Neural cell (in vitro differentiated cells): ENCODE measurements around the gene OVOL1. TPM values are rescaled to one million over a fixed set of nuclear protein-coding genes. Genes with fewer than 3 reads are reported as not detected.
"Not testable (repeated sequence)": the region's sequence is repeated elsewhere in the genome, so short reads cannot be mapped to it uniquely, and the experiment has no call there.

Experiments
- H2AFZ ChIP-seq: fragments of 200-600, 300-800 bp; sonication (generic), shearing (Covaris generic); 2 replicates; pipeline ENCODE4 v1.6.0; 2014; ENCODE audit warnings: low read depth, mild to moderate bottlenecking, antibody characterized with exemption, low read length, moderate library complexity
- H3F3A ChIP-seq: fragments of 200-600 bp; shearing (Covaris generic); 2 replicates; pipeline ENCODE4 v1.6.1; 2016; ENCODE audit warnings: mild to moderate bottlenecking, moderate library complexity, mixed read lengths, antibody characterized with exemption, low read length; ENCODE audit not compliant: insufficient read depth, poor library complexity, severe bottlenecking
- H3K27ac ChIP-seq: fragments of 200-600, 300-800 bp; sonication (generic), shearing (Covaris generic); 2 replicates; pipeline ENCODE4 v1.5.1; 2014; ENCODE audit warnings: mild to moderate bottlenecking, low read length, moderate library complexity
- H3K27me3 ChIP-seq: fragments of 300-800, 200-600 bp; sonication (generic), shearing (Covaris generic); 2 replicates; pipeline ENCODE4 v1.6.0; 2014; ENCODE audit warnings: mild to moderate bottlenecking, low read depth, low read length, moderate library complexity; ENCODE audit not compliant: insufficient read depth
- H3K36me3 ChIP-seq: fragments of 300-800, 200-600 bp; sonication (generic), shearing (Covaris generic); 2 replicates; pipeline ENCODE4 v1.5.1; 2014; ENCODE audit warnings: mild to moderate bottlenecking, antibody characterized with exemption, low read length, moderate library complexity; ENCODE audit not compliant: insufficient read depth
- H3K4me2 ChIP-seq: fragments of 300-800, 200-600 bp; sonication (generic), shearing (Covaris generic); 2 replicates; pipeline ENCODE4 v1.6.0; 2014; ENCODE audit warnings: mild to moderate bottlenecking, low read length
- H3K4me3 ChIP-seq: fragments of 300-800, 200-600 bp; sonication (generic), shearing (Covaris generic); 2 replicates; pipeline ENCODE4 v1.5.1; 2014; ENCODE audit warnings: mild to moderate bottlenecking, low read length, moderate library complexity
- H3K79me2 ChIP-seq: fragments of 200-600 bp; shearing (Covaris generic); replicated peaks from 2 replicates; pipeline ENCODE4 v1.6.0; 2014; ENCODE audit warnings: mild to moderate bottlenecking, low read length, moderate library complexity; ENCODE audit not compliant: insufficient read depth
- H3K9ac ChIP-seq: fragments of 300-800, 200-600 bp; sonication (generic), shearing (Covaris generic); 2 replicates; pipeline ENCODE4 v1.6.1; 2016; ENCODE audit warnings: mild to moderate bottlenecking, low read length, mixed read lengths
- H3K9me2 ChIP-seq: fragments of 200-600 bp; shearing (Covaris generic); 2 replicates; pipeline ENCODE4 v1.6.1; 2016; ENCODE audit warnings: mild to moderate bottlenecking, low read length, mixed read lengths; ENCODE audit not compliant: insufficient read depth
- H3K9me3 ChIP-seq: fragments of 200-600, 300-800 bp; sonication (generic), shearing (Covaris generic); 2 replicates; pipeline ENCODE4 v1.6.1; 2016; ENCODE audit warnings: mild to moderate bottlenecking, mixed run types, low read length, moderate library complexity, mixed read lengths
- H4K20me1 ChIP-seq: fragments of 200-600 bp; shearing (Covaris generic); 2 replicates; pipeline ENCODE4 v1.6.1; 2016; ENCODE audit warnings: mild to moderate bottlenecking, mixed run types; ENCODE audit not compliant: insufficient read depth
- CTCF ChIP-seq: fragments of 450-650 bp; IDR thresholded peaks from 2 replicates; pipeline ENCODE4 v1.5.1; 2014; ENCODE audit warnings: antibody characterized with exemption, mild to moderate bottlenecking, moderate library complexity; ENCODE audit not compliant: poor library complexity, severe bottlenecking
- EP300 ChIP-seq: fragments of 450-650 bp; conservative IDR thresholded peaks from 2 replicates; pipeline ENCODE4 v1.6.1; 2014; ENCODE audit warnings: antibody characterized with exemption, mild to moderate bottlenecking, moderate library complexity; ENCODE audit not compliant: poor library complexity, severe bottlenecking
- EZH2 ChIP-seq: fragments of 200-600, 300-800 bp; shearing (Covaris generic), sonication (generic); IDR thresholded peaks from 2 replicates; pipeline ENCODE4 v1.6.1; 2014; ENCODE audit warnings: antibody characterized with exemption, low read length, borderline replicate concordance, mild to moderate bottlenecking; ENCODE audit not compliant: insufficient read depth, poor library complexity, severe bottlenecking
- MXI1 ChIP-seq: fragments of 450-650 bp; conservative IDR thresholded peaks from 2 replicates; pipeline ENCODE4 v1.6.1; 2014; ENCODE audit warnings: antibody characterized with exemption, mild to moderate bottlenecking; ENCODE audit not compliant: poor library complexity, severe bottlenecking
- POLR2AphosphoS5 ChIP-seq: IDR thresholded peaks from 2 replicates; pipeline ENCODE4 v1.6.1; 2012
- RAD21 ChIP-seq: fragments of 450-650 bp; conservative IDR thresholded peaks from 2 replicates; pipeline ENCODE4 v1.6.1; 2014; ENCODE audit warnings: antibody characterized with exemption, mild to moderate bottlenecking, moderate library complexity
- REST ChIP-seq: IDR thresholded peaks from 2 replicates; pipeline ENCODE4 v1.6.1; 2012; ENCODE audit warnings: borderline replicate concordance
- SMC3 ChIP-seq: fragments of 450-650 bp; conservative IDR thresholded peaks from 2 replicates; pipeline ENCODE4 v1.6.1; 2014; ENCODE audit warnings: antibody characterized with exemption, mild to moderate bottlenecking, moderate library complexity; ENCODE audit not compliant: poor library complexity
- TAF1 ChIP-seq: IDR thresholded peaks from 2 replicates; pipeline ENCODE4 v1.6.1; 2012; ENCODE audit warnings: low read depth
- polyA plus RNA-seq: library from polyadenylated mRNA; depleted of rRNA; stranded (reverse); fragments of >200 nt; gene quantifications from 2 replicates; pipeline ENCODE4 v1.2.3, GENCODE V29; 2014

The OVOL1 gene
- polyA plus RNA-seq, 1 donor from 2014 or later = not detected

GRCh38 chr11:65767406-65767805 is 19.5 kb upstream of the OVOL1 start:
- Histone ChIP-seq H3K4me2 (no peak overlapping the region), H3K27ac (no peak overlapping the region), H4K20me1 (no peaks in the 10 kb centered on the region), H2AFZ (no peak overlapping the region), H3K36me3 (no peaks in the 10 kb centered on the region), H3K79me2 (no peaks in the 10 kb centered on the region), H3K9me2 (no peaks in the 10 kb centered on the region), H3K9me3 (no peaks in the 10 kb centered on the region), H3K9ac (no peak overlapping the region), H3K27me3 (no peaks in the 10 kb centered on the region), H3F3A (no peaks in the 10 kb centered on the region), H3K4me3 (no peak overlapping the region)
- no peak for TF ChIP-seq RAD21
- TF ChIP-seq EZH2 = no peak
- TF ChIP-seq SMC3 = no peak
- TF ChIP-seq EP300 = no peak
- TF ChIP-seq POLR2AphosphoS5 = no peak
- no peak for TF ChIP-seq CTCF
- no peak for TF ChIP-seq MXI1
- TF ChIP-seq REST = no peak
- TF ChIP-seq TAF1 = no peak

- H3K4me2 ChIP-seq, H3K9me2 ChIP-seq, H3K27me3 ChIP-seq, H3K4me3 ChIP-seq, H3K79me2 ChIP-seq, H3K9me3 ChIP-seq, H3K27ac ChIP-seq, H3K9ac ChIP-seq, H3K36me3 ChIP-seq, H2AFZ ChIP-seq, H3F3A ChIP-seq, H4K20me1 ChIP-seq: not testable (repeated sequence)
Observed at GRCh38 chr11:65767806-65768205, 19.1 kb upstream of the OVOL1 start.

GRCh38 chr11:65770951-65771567 is 15.8 kb upstream of the OVOL1 start:
- H3K79me2 ChIP-seq = no peaks in the 10 kb centered on the region
- TF ChIP-seq TAF1 = no peak
- TF ChIP-seq POLR2AphosphoS5 = no peak
- TF ChIP-seq CTCF = no peak
- no peak for TF ChIP-seq MXI1
- TF ChIP-seq EP300 = no peak
- TF ChIP-seq RAD21 = no peak
- no peak for TF ChIP-seq EZH2
- TF ChIP-seq SMC3 = no peak
- no peak for TF ChIP-seq REST
- no peak overlapping the region for H3K9ac ChIP-seq
- H3K27ac ChIP-seq = no peak overlapping the region
- no peak overlapping the region for H2AFZ ChIP-seq
- no peaks in the 10 kb centered on the region for H3K27me3 ChIP-seq
- H3K36me3 ChIP-seq = no peaks in the 10 kb centered on the region
- H3F3A ChIP-seq = no peaks in the 10 kb centered on the region
- H3K9me3 ChIP-seq = no peaks in the 10 kb centered on the region
- H3K4me2 ChIP-seq = no peak overlapping the region
- H3K9me2 ChIP-seq = no peaks in the 10 kb centered on the region
- no peak overlapping the region for H3K4me3 ChIP-seq
- no peaks in the 10 kb centered on the region for H4K20me1 ChIP-seq
